Ishikawa (cell line): ENCODE results near the gene NUP85.

Experiments used
- CEBPB ChIP-seq: IDR thresholded peaks from 2 replicates; pipeline ENCODE4 v1.6.1; 2012
- CREB1 ChIP-seq: IDR thresholded peaks from 2 replicates; pipeline ENCODE4 v1.6.1; 2012; ENCODE audit warnings: low read depth
- EGR1 ChIP-seq: IDR thresholded peaks from 2 replicates; pipeline ENCODE4 v1.6.1; 2012
- EP300 ChIP-seq: IDR thresholded peaks from 2 replicates; pipeline ENCODE4 v1.6.1; 2012; ENCODE audit warnings: borderline replicate concordance
- FOXM1 ChIP-seq: IDR thresholded peaks from 2 replicates; pipeline ENCODE4 v1.6.1; 2012; ENCODE audit warnings: low read depth, borderline replicate concordance
- NFIC ChIP-seq: IDR thresholded peaks from 2 replicates; pipeline ENCODE4 v1.6.1; 2012
- RAD21 ChIP-seq: IDR thresholded peaks from 2 replicates; pipeline ENCODE4 v1.6.1; 2012; ENCODE audit warnings: low read depth
- TAF1 ChIP-seq: IDR thresholded peaks from 2 replicates; pipeline ENCODE4 v1.6.1; 2012; ENCODE audit warnings: low read depth, mild to moderate bottlenecking
- TCF12 ChIP-seq: IDR thresholded peaks from 2 replicates; pipeline ENCODE4 v1.6.1; 2012; ENCODE audit warnings: low read depth
- TEAD4 ChIP-seq: IDR thresholded peaks from 2 replicates; pipeline ENCODE4 v1.6.1; 2012
- YY1 ChIP-seq: IDR thresholded peaks from 2 replicates; pipeline ENCODE4 v1.6.1; 2012; ENCODE audit warnings: low read depth
- ZBTB7A ChIP-seq: IDR thresholded peaks from 2 replicates; pipeline ENCODE4 v1.6.1; 2012; ENCODE audit warnings: low read depth
- TF ChIP-seq, protein P1 (sequence below): IDR thresholded peaks from 2 replicates; pipeline ENCODE4 v1.6.1; 2012
- TF ChIP-seq, protein P2 (sequence below): IDR thresholded peaks from 2 replicates; pipeline ENCODE4 v1.6.1; 2012; ENCODE audit warnings: low read depth, mild to moderate bottlenecking
- TF ChIP-seq, protein P3 (sequence below): IDR thresholded peaks from 2 replicates; pipeline ENCODE4 v1.6.1; 2012

The NUP85 gene

DNA sequence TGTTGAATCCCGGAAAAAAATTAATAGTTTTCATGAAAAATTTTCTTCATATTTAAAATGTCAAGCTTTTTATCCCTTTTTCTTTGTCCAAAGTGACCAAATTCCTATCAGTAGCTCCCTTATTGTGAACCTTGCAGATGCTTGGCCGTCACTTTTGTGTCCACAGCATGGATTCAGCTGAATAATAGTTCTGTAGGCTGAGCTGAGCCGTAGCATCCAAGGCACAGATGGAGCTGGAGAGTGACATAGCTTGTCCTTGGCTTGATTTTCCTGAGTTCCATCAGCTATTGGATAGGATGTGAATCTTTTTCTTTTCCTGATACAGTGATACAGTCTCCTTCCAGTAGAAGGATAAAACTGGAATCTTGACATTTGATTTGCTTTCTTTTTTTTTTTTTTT lies 3.6 kb downstream of the NUP85 start:
- no peak for TF ChIP-seq TAF1
- no peak for TF ChIP-seq CREB1
- TF ChIP-seq EP300: no peak
- no peak for TF ChIP-seq EGR1
- no peak for TF ChIP-seq NFIC
- no peak for TF ChIP-seq FOXM1
- no peak for TF ChIP-seq CEBPB
- TF ChIP-seq TCF12: no peak
- no peak for TF ChIP-seq YY1
- TF ChIP-seq, protein P1, sequence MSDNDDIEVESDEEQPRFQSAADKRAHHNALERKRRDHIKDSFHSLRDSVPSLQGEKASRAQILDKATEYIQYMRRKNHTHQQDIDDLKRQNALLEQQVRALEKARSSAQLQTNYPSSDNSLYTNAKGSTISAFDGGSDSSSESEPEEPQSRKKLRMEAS: no peak
- TF ChIP-seq, protein P2, sequence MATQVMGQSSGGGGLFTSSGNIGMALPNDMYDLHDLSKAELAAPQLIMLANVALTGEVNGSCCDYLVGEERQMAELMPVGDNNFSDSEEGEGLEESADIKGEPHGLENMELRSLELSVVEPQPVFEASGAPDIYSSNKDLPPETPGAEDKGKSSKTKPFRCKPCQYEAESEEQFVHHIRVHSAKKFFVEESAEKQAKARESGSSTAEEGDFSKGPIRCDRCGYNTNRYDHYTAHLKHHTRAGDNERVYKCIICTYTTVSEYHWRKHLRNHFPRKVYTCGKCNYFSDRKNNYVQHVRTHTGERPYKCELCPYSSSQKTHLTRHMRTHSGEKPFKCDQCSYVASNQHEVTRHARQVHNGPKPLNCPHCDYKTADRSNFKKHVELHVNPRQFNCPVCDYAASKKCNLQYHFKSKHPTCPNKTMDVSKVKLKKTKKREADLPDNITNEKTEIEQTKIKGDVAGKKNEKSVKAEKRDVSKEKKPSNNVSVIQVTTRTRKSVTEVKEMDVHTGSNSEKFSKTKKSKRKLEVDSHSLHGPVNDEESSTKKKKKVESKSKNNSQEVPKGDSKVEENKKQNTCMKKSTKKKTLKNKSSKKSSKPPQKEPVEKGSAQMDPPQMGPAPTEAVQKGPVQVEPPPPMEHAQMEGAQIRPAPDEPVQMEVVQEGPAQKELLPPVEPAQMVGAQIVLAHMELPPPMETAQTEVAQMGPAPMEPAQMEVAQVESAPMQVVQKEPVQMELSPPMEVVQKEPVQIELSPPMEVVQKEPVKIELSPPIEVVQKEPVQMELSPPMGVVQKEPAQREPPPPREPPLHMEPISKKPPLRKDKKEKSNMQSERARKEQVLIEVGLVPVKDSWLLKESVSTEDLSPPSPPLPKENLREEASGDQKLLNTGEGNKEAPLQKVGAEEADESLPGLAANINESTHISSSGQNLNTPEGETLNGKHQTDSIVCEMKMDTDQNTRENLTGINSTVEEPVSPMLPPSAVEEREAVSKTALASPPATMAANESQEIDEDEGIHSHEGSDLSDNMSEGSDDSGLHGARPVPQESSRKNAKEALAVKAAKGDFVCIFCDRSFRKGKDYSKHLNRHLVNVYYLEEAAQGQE: no peak

DNA sequence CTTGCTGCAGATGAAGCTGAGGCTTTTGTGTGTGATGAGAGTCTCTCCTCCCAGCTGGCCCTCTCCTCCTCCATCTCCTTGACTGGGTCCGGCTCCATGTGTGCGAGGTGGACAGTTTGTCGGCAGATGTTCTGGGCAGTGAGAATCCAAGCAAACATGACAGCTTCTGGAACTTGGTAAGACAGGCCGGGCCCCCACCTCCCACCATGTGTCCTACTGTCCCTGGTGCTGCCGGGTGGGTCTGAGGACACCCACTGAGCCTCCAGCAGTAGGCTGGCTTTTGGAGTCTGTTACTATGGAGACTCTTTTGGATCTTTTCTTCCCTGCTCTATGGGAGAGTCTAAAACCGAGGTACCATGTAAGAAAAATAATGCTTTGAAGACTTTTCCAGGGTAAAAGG lies 12.7 kb downstream of the NUP85 start:
- no peak for TF ChIP-seq RAD21
- TF ChIP-seq YY1: no peak
- TF ChIP-seq EP300: no peak
- no peak for TF ChIP-seq ZBTB7A
- no peak for TF ChIP-seq NFIC
- TF ChIP-seq FOXM1: no peak
- TF ChIP-seq TCF12: no peak
- TF ChIP-seq, protein P3, sequence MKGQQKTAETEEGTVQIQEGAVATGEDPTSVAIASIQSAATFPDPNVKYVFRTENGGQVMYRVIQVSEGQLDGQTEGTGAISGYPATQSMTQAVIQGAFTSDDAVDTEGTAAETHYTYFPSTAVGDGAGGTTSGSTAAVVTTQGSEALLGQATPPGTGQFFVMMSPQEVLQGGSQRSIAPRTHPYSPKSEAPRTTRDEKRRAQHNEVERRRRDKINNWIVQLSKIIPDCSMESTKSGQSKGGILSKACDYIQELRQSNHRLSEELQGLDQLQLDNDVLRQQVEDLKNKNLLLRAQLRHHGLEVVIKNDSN: no peak
- TF ChIP-seq, protein P1: no peak
- TF ChIP-seq CREB1: no peak

DNA sequence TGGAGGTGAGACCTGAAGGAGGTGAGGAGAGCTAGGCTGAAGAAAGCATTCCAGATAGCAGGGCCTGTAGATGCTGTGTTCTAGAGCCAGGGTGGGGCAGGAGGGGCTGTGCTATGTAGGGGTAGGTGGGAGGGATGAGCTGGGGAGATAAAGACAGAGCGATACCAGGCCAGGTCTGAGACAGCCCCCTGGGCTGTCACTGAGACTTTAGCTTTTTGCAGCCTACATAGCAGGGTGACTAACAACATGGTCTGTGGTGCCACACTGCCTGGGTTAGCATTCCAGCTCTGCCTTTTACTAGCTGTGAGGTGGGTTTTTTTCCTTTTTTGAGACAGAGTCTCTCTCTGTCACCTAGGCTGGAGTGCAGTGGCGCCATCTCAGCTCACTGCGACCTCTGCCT lies 14.3 kb downstream of the NUP85 start:
- TF ChIP-seq EP300 (no peak), CREB1 (no peak), ZBTB7A (no peak), FOXM1 (no peak), TEAD4 (no peak), TCF12 (no peak), RAD21 (no peak), CEBPB (no peak), EGR1 (no peak), YY1 (no peak)
- TF ChIP-seq, protein P1: no peak

DNA sequence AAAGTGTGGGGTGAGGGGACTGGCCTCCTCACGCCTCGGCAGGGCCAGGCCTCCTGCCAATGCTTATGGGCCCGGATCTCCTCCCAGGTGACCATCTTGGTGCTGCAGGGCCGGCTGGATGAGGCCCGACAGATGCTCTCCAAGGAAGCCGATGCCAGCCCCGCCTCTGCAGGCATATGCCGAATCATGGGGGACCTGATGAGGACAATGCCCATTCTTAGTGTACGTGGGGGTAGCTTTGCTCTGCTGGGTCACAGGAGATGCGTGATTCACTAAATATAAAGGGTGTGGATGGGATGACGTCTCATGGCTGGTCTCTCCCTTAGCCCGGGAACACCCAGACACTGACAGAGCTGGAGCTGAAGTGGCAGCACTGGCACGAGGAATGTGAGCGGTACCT lies 19.5 kb downstream of the NUP85 start:
- TF ChIP-seq TCF12 (no peak), ZBTB7A (no peak), EP300 (no peak), RAD21 (no peak), CREB1 (no peak), YY1 (no peak)
- TF ChIP-seq, protein P2: no peak
- TF ChIP-seq, protein P3: no peak

DNA sequence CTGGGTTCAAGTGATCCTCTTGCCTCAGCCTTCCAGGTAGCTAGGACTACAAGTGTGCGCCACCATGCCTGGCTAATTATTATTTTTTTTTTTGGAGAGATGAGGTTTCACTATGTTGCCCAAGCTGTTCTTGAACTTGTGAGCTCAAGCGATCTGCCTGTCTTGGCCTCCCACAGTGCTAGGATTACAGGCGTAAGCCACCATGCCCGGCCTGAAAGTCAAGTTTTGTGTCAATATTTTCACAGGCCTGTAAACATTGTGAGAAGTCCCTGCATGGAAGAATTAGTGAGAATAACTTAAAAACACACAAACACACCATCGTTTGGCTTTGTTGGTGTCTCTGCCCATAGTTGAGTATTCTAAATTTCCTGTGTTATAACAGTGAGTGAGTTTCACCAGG lies 22.2 kb downstream of the NUP85 start:
- TF ChIP-seq TEAD4 (no peak), EGR1 (no peak), RAD21 (no peak), YY1 (no peak)
- TF ChIP-seq, protein P1: no peak

DNA sequence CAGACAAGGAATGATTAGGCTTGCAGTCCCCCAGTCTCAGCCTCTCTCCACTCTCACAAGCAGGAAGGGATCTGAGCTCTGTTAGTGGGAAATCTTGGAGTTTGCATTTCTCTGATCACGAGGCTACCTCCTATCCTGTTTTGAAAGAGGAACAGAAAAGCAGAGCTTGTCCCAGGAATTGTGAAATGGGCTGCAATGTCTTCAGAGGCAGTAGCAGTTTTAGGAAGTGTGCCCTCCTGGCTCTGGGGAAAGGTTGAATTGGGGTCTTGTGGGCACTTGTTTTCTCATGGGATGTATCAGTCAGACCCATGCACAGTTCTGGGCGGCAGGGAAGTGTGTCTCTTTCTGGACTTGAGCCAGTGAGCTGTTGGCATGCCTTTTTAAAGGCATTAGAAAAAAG lies 22.8 kb downstream of the NUP85 start:
- TF ChIP-seq CREB1: no peak
- TF ChIP-seq FOXM1: no peak
- TF ChIP-seq, protein P1: no peak
- TF ChIP-seq, protein P2: no peak
- TF ChIP-seq ZBTB7A: no peak
- TF ChIP-seq NFIC: no peak
- TF ChIP-seq TCF12: no peak
- no peak for TF ChIP-seq EP300
- TF ChIP-seq TEAD4: no peak
- no peak for TF ChIP-seq YY1
- TF ChIP-seq TAF1: no peak
- no peak for TF ChIP-seq CEBPB
